HUES48 (cell line): ENCODE results near the gene VGF.

Source experiments
- H3K27ac ChIP-seq: one replicate; pipeline ENCODE4 v1.7.0; 2013; ENCODE audit warnings: low read depth, low read length, inconsistent platforms
- H3K27me3 ChIP-seq: 2 replicates; pipeline ENCODE4 v1.6.1; 2013; ENCODE audit warnings: mild to moderate bottlenecking, low read length; ENCODE audit not compliant: control insufficient read depth, insufficient read depth
- H3K36me3 ChIP-seq: 2 replicates; pipeline ENCODE4 v1.6.1; 2013; ENCODE audit warnings: low read length; ENCODE audit not compliant: control insufficient read depth, insufficient read depth
- H3K4me1 ChIP-seq: 2 replicates; pipeline ENCODE4 v1.6.1; 2013; ENCODE audit warnings: mild to moderate bottlenecking, low read length; ENCODE audit not compliant: control insufficient read depth, insufficient read depth
- H3K4me3 ChIP-seq: 2 replicates; pipeline ENCODE4 v1.5.1; 2013; ENCODE audit warnings: mild to moderate bottlenecking, low read depth, low read length
- H3K9ac ChIP-seq: 2 replicates; pipeline ENCODE4 v1.6.1; 2013; ENCODE audit warnings: mild to moderate bottlenecking, low read depth, low read length, moderate library complexity
- H3K9me3 ChIP-seq: 2 replicates; pipeline ENCODE4 v1.6.1; 2013; ENCODE audit warnings: low read length; ENCODE audit not compliant: control insufficient read depth, insufficient read depth

VGF gene

DNA sequence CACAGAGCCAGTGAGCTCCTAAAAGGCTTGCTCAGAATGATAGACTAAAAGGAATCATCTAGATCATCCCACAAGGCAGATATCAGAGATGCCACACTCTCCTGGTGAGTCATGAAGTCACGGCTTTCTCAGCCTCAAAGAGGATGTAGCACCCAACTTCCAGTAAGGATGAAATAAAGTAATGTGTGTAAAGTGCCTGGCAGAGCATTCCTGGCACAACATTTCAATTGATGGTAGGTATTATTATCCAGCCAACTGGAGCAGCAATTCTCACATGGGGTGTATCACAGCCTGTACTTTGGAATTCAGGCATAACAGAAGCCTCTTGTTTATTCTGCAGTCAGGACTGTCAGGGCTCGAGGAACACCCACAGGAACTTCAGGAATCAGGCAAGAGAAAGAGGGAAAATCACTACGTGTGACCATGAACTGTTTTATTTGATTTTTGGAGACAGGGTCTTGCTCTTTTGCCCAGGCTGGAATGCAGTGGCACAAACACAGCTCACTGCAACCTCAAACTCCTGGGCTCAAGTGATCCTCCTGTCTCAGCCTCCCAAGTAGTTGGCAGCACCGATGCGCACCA, 20.0 kb upstream of the VGF start:
- Histone ChIP-seq H3K4me1 (0 out of 2 replicates have a peak, but pooled peaks cover 5% of the 10 kb centered on the region), H3K4me3 (no peak overlapping the region), H3K9me3 (no peaks in the 10 kb centered on the region), H3K9ac (no peak overlapping the region), H3K27ac (no peak overlapping the region), H3K36me3 (no peaks in the 10 kb centered on the region), H3K27me3 (peaks cover 11% of the 10 kb centered on the region)

DNA sequence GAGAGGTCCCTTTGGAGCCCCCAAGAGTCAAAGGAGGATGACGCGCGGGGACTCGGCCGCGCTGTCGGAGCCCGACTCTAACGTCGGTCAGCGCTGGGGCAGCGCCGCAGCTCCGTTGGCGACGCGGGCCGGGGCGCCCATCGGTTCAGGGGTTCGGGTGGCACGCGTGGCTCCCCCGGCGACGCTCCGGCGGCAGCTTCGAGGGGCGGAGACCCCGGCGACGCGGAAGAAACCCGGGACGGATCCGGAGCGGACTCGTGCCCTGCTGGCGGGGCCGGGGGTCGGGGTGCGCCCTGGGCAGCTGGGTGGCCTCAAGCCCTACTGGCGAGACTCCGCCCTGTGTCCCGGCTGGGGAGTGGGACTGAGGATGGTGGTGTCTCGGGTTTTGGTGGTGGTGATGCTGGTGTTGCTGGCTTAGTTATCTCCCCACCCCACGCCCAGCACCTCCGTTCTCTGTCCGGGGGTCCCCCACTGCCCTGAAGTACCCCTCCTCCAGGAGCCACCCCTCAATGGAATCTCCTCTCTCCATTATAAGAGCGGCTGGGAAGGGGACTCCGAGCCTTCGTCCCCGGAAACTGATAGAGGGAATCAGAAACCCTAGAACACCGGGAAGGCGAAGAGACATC, 14.9 kb upstream of the VGF start, which contains the start of gene NAT16:
Gene NAT16, minus strand, starts transcription at position 164 of the 626 bp plus-strand sequence. CDS start 5,486 bp downstream, outside the sequence.
- no peak within 1 kb of the TSS for H3K9ac ChIP-seq
- no peak within 1 kb of the TSS for H3K27ac ChIP-seq
- H3K36me3 ChIP-seq: no peaks in the 10 kb centered on the region
- no peaks in the 10 kb centered on the region for H3K9me3 ChIP-seq
- peaks cover 61% of the 10 kb centered on the region for H3K27me3 ChIP-seq
- 0 out of 2 replicates have a peak, but pooled peaks cover 5% of the 10 kb centered on the region for H3K4me1 ChIP-seq
- peak within 1 kb of the TSS; percentile 58 for H3K4me3 ChIP-seq

DNA sequence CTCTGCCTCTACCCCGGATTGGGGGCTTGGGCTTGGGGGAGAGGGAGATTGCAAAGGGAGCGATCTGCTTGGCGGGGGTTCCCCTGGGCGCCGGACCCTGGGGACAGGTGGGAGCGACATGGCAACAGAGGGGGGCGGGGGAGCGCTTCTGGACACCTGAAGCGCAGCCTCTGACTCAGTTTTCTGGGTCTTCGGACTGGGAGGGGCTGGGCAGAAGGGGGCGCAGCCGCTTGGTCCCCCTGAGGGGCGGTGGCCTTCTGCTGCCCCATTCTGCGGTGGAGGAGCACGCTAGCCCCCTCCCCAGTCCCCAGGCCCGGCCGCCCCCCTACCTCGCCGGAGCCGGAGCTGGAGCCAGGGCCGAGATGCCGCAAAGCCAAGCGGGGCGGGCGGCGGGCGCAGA, 14.3 kb upstream of the VGF start:
- Histone ChIP-seq H3K4me1 (0 out of 2 replicates have a peak, but pooled peaks cover 5% of the 10 kb centered on the region), H3K9me3 (no peaks in the 10 kb centered on the region), H3K9ac (no peak overlapping the region), H3K36me3 (no peaks in the 10 kb centered on the region), H3K4me3 (peak overlapping the region; percentile 58), H3K27me3 (peaks cover 67% of the 10 kb centered on the region), H3K27ac (no peak overlapping the region)

GRCh38 chr7:101179117-101179516, 13.7 kb upstream of the VGF start:
- Histone ChIP-seq H3K36me3 (no peaks in the 10 kb centered on the region), H3K4me3 (peak overlapping the region; percentile 58), H3K9ac (no peak overlapping the region)

DNA sequence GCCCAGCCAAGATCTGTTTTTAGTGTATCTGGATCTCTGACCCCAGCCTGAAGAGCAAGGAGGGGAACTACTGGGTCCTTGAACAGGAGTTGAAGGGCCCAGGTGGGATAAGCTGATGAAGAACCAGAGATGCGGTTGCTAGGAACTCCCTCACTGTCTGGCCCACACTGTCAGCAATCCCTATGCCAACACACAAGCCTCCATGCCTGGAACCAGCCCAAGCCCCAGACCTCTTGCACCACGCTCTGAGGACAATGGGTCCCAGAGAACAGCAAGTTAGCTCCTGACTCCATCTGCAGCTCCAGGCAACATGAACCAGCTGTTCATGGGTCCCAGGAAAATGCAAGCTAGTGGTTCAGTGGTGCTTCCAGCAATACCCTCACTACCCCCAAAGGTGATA, 12.3 kb upstream of the VGF start:
- H3K27ac ChIP-seq: no peak overlapping the region
- H3K27me3 ChIP-seq: peaks cover 87% of the 10 kb centered on the region
- no peaks in the 10 kb centered on the region for H3K36me3 ChIP-seq
- no peak overlapping the region for H3K4me3 ChIP-seq
- H3K9me3 ChIP-seq: no peaks in the 10 kb centered on the region
- H3K4me1 ChIP-seq: peaks cover 7% of the 10 kb centered on the region; the same call in 1 of the 2 replicates
- no peak overlapping the region for H3K9ac ChIP-seq

More at GRCh38 chr7:101179117-101179516, 13.7 kb upstream of the VGF start:
- Histone ChIP-seq H3K4me1 (0 out of 2 replicates have a peak, but pooled peaks cover 5% of the 10 kb centered on the region), H3K27me3 (peaks cover 73% of the 10 kb centered on the region), H3K9me3 (no peaks in the 10 kb centered on the region), H3K27ac (no peak overlapping the region)

DNA sequence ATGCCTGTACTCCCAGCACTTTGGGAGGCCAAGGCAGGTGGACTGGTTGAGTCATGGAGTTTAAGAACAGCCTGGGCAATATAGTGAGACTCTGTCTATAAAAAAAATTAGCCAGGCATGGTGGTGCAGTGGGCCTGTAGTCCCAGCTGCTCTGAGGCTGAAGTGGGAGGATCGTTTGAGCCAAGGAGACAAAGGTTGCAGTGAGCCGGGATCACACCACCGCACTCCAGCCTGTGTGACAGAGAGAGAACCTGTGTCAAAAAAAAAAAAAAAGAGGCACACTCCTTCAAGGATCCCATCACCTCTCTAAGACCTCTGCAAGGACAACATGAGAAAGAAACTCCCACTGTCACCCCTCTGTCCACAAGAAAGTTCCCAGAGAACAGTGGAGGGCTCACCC, 10.3 kb upstream of the VGF start:
- Histone ChIP-seq H3K4me1 (peaks cover 19% of the 10 kb centered on the region), H3K9me3 (no peaks in the 10 kb centered on the region), H3K27ac (no peak overlapping the region), H3K36me3 (no peaks in the 10 kb centered on the region), H3K4me3 (no peak overlapping the region), H3K27me3 (peaks cover 99% of the 10 kb centered on the region), H3K9ac (no peak overlapping the region)

DNA sequence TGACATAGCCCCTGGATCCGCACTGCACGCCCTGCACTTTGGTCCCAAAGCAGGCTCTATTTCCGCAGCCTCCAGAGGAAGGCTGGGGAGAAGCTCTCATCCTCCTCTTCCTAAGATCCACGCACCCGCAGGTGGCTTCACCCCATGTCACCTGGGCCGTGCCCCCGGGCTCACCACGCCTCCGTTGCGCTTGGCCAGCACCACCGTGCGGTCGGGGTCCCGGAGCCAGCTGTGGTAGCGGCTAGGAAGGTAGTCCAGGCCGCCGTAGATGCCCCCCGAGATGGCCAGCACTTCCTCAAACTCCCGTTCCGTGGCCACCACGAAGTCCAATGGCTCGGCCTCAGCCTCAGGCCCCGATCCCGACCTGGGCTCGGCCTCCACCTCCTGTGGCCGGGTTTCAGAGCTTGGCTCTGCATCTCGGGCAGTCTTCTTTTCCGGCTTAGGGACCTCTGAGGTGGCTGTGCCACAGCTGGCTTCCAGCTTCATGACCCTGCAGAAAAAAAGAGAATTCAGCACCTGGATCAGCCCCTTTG, 9.0 kb upstream of the VGF start:
- peak overlapping the region; percentile 70 for H3K4me3 ChIP-seq
- no peak overlapping the region for H3K27ac ChIP-seq
- peaks cover 31% of the 10 kb centered on the region for H3K4me1 ChIP-seq
- no peaks in the 10 kb centered on the region for H3K36me3 ChIP-seq
- H3K27me3 ChIP-seq: peaks cover 100% of the 10 kb centered on the region
- no peaks in the 10 kb centered on the region for H3K9me3 ChIP-seq
- no peak overlapping the region for H3K9ac ChIP-seq

GRCh38 chr7:101173752-101174244, 8.4 kb upstream of the VGF start:
- Histone ChIP-seq H3K9me3 (no peaks in the 10 kb centered on the region), H3K4me3 (peak overlapping the region; percentile 70), H3K4me1 (peaks cover 36% of the 10 kb centered on the region), H3K9ac (no peak overlapping the region), H3K27me3 (peaks cover 100% of the 10 kb centered on the region), H3K36me3 (no peaks in the 10 kb centered on the region), H3K27ac (no peak overlapping the region)

- H3K9me3 ChIP-seq: no peaks in the 10 kb centered on the region
- H3K4me3 ChIP-seq: peak overlapping the region; percentile 41
- H3K27me3 ChIP-seq: peaks cover 100% of the 10 kb centered on the region
Observed at GRCh38 chr7:101172854-101173751, 7.7 kb upstream of the VGF start.

DNA sequence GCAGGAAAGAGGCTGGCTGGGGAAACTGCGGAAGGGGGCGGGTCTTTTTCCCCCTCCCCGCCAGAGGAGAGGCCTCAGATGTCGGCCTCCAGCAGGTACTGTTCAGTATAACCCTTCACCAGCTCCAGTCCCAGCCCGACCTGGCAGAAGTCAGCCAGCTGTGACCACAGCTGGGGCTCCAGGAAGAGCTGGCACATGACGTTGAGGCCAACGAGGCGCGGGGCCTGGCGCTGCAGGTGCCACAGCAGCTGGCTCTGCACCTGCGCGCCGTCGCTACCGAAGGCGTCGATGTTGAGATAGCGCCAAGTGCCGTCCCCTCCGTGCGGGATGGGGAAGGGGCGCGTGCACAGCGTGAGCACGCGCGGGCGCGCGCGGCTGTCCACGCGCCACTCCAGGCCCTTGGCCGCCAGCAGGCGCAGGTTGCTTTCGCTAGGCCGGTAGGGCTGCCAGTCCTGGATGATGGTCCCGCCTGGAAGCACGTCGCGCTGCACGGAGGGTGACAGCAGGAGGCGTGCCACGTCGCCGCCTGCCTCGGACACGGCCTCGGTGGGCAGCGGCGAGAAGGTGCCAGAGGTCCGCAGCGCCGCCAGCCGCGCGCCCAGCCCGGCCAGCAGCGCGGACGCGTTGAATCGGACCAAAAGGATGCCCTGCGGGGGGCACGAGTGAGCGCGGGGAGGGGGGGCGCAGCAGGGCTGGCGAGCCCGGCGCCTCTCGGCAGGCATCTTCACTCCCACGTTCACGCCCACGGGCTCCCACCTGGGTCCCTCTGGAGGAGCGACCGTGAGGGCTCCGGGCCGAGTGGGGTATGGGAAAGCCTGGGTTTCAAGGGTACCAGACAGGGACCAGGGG, 6.9 kb upstream of the VGF start:
- peaks cover 100% of the 10 kb centered on the region for H3K27me3 ChIP-seq
- H3K27ac ChIP-seq: no peak overlapping the region
- no peaks in the 10 kb centered on the region for H3K9me3 ChIP-seq
- H3K4me3 ChIP-seq: peak overlapping the region; percentile 41
- H3K9ac ChIP-seq: no peak overlapping the region
- H3K4me1 ChIP-seq: peaks cover 50% of the 10 kb centered on the region
- H3K36me3 ChIP-seq: no peaks in the 10 kb centered on the region

More at GRCh38 chr7:101172854-101173751, 7.7 kb upstream of the VGF start:
- Histone ChIP-seq H3K4me1 (peaks cover 43% of the 10 kb centered on the region), H3K27ac (no peak overlapping the region), H3K36me3 (no peaks in the 10 kb centered on the region), H3K9ac (no peak overlapping the region)
